GM12874 (cell line): Measurements from ENCODE around the gene PAK4.

ENCODE experiments used
- TF ChIP-seq, protein P1 (sequence below): IDR thresholded peaks from 2 replicates; pipeline ENCODE4 v1.5.1; 2011; ENCODE audit warnings: low read depth, mild to moderate bottlenecking, control low read depth, low read length, moderate library complexity; ENCODE audit not compliant: insufficient read depth

The PAK4 gene

DNA sequence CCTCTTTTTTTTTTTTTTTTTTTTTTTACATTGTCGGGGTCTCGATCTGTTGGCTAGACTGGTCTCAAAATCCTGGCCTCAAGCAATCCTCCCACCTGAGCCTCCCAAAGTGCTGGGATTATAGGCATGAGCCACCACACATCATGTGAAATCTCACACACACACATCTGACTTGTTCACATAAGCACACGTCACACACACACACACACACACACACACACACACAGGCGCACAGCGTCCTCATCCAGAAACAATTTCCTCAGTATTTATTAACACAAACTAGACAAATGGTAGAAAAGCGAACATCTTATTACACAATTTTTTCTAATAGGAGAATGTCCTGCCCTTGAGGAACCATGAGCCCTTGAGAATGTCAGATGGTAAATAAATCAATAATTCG is 83.6 kb downstream of the PAK4 start:
- TF ChIP-seq, protein P1, sequence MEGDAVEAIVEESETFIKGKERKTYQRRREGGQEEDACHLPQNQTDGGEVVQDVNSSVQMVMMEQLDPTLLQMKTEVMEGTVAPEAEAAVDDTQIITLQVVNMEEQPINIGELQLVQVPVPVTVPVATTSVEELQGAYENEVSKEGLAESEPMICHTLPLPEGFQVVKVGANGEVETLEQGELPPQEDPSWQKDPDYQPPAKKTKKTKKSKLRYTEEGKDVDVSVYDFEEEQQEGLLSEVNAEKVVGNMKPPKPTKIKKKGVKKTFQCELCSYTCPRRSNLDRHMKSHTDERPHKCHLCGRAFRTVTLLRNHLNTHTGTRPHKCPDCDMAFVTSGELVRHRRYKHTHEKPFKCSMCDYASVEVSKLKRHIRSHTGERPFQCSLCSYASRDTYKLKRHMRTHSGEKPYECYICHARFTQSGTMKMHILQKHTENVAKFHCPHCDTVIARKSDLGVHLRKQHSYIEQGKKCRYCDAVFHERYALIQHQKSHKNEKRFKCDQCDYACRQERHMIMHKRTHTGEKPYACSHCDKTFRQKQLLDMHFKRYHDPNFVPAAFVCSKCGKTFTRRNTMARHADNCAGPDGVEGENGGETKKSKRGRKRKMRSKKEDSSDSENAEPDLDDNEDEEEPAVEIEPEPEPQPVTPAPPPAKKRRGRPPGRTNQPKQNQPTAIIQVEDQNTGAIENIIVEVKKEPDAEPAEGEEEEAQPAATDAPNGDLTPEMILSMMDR = no peak

- TF ChIP-seq, protein P1 = no peak
These were observed 86.3 kb downstream of the PAK4 start for GRCh38 chr19:39211731-39212374.

- TF ChIP-seq, protein P1 = peak; percentile 53
These were observed 86.8 kb downstream of the PAK4 start for GRCh38 chr19:39212375-39212742.

DNA sequence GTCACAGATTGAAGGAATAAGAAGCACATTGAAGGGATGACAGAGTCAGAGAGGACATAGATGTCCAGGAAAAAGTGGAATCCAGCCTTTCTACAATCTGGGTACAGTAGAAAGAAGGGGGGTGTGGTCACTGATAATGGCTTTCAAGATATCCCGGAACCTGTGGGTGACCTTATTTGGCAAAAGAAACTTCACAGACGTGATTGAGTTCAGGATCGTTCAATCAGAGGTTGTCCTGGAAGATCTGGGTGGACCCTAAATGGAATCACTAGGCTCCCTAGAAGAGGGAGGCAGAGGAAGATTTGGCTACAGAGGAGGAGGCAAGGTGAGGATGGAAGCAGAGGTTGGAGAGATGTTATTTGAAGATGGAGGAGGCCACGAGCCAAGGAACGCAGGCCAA is 91.5 kb downstream of the PAK4 start:
- TF ChIP-seq, protein P1 = no peak

DNA sequence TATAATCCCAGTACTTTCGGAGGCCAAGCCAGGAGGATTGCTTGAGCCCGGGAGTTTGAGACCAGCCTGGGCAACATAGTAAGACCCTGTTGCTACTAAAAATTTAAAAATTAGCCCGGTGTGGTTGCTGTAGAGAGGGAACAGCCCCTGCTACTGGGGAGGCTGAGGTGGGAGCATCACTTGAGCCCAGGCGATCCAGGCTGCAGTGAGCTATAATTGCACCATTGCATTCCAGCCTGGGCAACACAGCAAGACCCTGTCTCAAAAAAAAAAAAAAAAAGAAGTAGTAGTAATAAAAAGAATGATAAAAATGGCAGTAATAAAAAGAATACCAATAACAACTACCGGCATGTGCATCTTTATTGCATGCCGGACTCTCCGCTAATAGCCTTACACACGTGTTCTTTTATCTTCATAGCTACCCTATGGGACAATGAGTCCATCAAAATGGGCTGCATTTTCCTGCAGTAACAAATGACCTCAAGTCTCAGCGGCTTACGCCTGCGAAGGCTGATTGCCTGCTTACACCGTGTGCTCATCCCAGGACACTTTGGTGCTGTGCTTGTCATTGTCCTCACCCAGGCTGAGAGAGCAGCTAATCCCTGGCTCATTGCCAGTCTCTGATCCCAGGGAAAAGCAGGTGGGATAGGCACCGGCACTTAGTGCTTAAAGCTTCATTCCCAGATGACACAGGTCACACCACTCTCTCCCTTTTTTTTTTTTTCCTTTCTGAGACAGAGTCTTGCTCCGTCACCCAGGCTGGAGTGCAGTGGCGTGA is 92.8 kb downstream of the PAK4 start:
- TF ChIP-seq, protein P1 = no peak

DNA sequence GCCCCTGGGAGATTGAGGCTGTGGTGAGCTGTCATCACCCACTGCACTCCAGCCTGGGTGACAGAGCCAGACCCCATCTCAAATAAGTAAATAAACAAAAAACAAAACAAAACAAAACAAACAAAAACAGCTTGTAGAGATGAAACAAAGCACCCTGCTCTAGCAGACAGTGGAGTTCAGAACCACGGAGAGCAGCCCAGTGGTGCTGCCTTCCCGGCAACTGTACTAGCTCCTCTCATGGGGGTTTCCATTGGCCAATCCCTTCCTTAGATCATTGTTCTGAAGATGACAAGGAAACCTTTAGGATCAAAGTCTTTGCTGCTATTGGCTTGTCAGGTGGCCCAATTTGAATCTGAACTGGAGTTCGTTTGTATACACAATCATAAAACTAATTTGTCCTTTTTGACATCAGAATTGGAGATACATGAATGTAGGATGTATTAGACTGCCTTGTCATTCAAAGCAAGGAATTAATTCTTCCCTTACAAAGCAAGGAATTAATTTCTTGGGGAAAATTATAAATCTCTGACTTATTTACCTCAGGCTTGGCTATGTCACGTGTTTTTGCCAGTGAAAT is 98.2 kb downstream of the PAK4 start:
- TF ChIP-seq, protein P1 = no peak

- TF ChIP-seq, protein P1 = no peak
These were observed 99.3 kb downstream of the PAK4 start for GRCh38 chr19:39224910-39225309.
